Neural cell (in vitro differentiated cells): ENCODE measurements around the gene SLC25A25. TPM values are rescaled to one million over a fixed set of nuclear protein-coding genes. Genes with fewer than 3 reads are reported as not detected.
A peak's percentile ranks its signal among the peaks of the same experiment; 100 is the strongest.

ENCODE experiments used
- H2AFZ ChIP-seq: fragments of 200-600, 300-800 bp; sonication (generic), shearing (Covaris generic); 2 replicates; pipeline ENCODE4 v1.6.0; 2014; ENCODE audit warnings: low read depth, mild to moderate bottlenecking, antibody characterized with exemption, low read length, moderate library complexity
- H3F3A ChIP-seq: fragments of 200-600 bp; shearing (Covaris generic); 2 replicates; pipeline ENCODE4 v1.6.1; 2016; ENCODE audit warnings: mild to moderate bottlenecking, moderate library complexity, mixed read lengths, antibody characterized with exemption, low read length; ENCODE audit not compliant: insufficient read depth, poor library complexity, severe bottlenecking
- H3K27ac ChIP-seq: fragments of 200-600, 300-800 bp; sonication (generic), shearing (Covaris generic); 2 replicates; pipeline ENCODE4 v1.5.1; 2014; ENCODE audit warnings: mild to moderate bottlenecking, low read length, moderate library complexity
- H3K27me3 ChIP-seq: fragments of 300-800, 200-600 bp; sonication (generic), shearing (Covaris generic); 2 replicates; pipeline ENCODE4 v1.6.0; 2014; ENCODE audit warnings: mild to moderate bottlenecking, low read depth, low read length, moderate library complexity; ENCODE audit not compliant: insufficient read depth
- H3K36me3 ChIP-seq: fragments of 300-800, 200-600 bp; sonication (generic), shearing (Covaris generic); 2 replicates; pipeline ENCODE4 v1.5.1; 2014; ENCODE audit warnings: mild to moderate bottlenecking, antibody characterized with exemption, low read length, moderate library complexity; ENCODE audit not compliant: insufficient read depth
- H3K4me2 ChIP-seq: fragments of 300-800, 200-600 bp; sonication (generic), shearing (Covaris generic); 2 replicates; pipeline ENCODE4 v1.6.0; 2014; ENCODE audit warnings: mild to moderate bottlenecking, low read length
- H3K4me3 ChIP-seq: fragments of 300-800, 200-600 bp; sonication (generic), shearing (Covaris generic); 2 replicates; pipeline ENCODE4 v1.5.1; 2014; ENCODE audit warnings: mild to moderate bottlenecking, low read length, moderate library complexity
- H3K79me2 ChIP-seq: fragments of 200-600 bp; shearing (Covaris generic); replicated peaks from 2 replicates; pipeline ENCODE4 v1.6.0; 2014; ENCODE audit warnings: mild to moderate bottlenecking, low read length, moderate library complexity; ENCODE audit not compliant: insufficient read depth
- H3K9ac ChIP-seq: fragments of 300-800, 200-600 bp; sonication (generic), shearing (Covaris generic); 2 replicates; pipeline ENCODE4 v1.6.1; 2016; ENCODE audit warnings: mild to moderate bottlenecking, low read length, mixed read lengths
- H3K9me2 ChIP-seq: fragments of 200-600 bp; shearing (Covaris generic); 2 replicates; pipeline ENCODE4 v1.6.1; 2016; ENCODE audit warnings: mild to moderate bottlenecking, low read length, mixed read lengths; ENCODE audit not compliant: insufficient read depth
- H3K9me3 ChIP-seq: fragments of 200-600, 300-800 bp; sonication (generic), shearing (Covaris generic); 2 replicates; pipeline ENCODE4 v1.6.1; 2016; ENCODE audit warnings: mild to moderate bottlenecking, mixed run types, low read length, moderate library complexity, mixed read lengths
- H4K20me1 ChIP-seq: fragments of 200-600 bp; shearing (Covaris generic); 2 replicates; pipeline ENCODE4 v1.6.1; 2016; ENCODE audit warnings: mild to moderate bottlenecking, mixed run types; ENCODE audit not compliant: insufficient read depth
- EP300 ChIP-seq: fragments of 450-650 bp; conservative IDR thresholded peaks from 2 replicates; pipeline ENCODE4 v1.6.1; 2014; ENCODE audit warnings: antibody characterized with exemption, mild to moderate bottlenecking, moderate library complexity; ENCODE audit not compliant: poor library complexity, severe bottlenecking
- EZH2 ChIP-seq: fragments of 200-600, 300-800 bp; shearing (Covaris generic), sonication (generic); IDR thresholded peaks from 2 replicates; pipeline ENCODE4 v1.6.1; 2014; ENCODE audit warnings: antibody characterized with exemption, low read length, borderline replicate concordance, mild to moderate bottlenecking; ENCODE audit not compliant: insufficient read depth, poor library complexity, severe bottlenecking
- MXI1 ChIP-seq: fragments of 450-650 bp; conservative IDR thresholded peaks from 2 replicates; pipeline ENCODE4 v1.6.1; 2014; ENCODE audit warnings: antibody characterized with exemption, mild to moderate bottlenecking; ENCODE audit not compliant: poor library complexity, severe bottlenecking
- POLR2AphosphoS5 ChIP-seq: IDR thresholded peaks from 2 replicates; pipeline ENCODE4 v1.6.1; 2012
- RAD21 ChIP-seq: fragments of 450-650 bp; conservative IDR thresholded peaks from 2 replicates; pipeline ENCODE4 v1.6.1; 2014; ENCODE audit warnings: antibody characterized with exemption, mild to moderate bottlenecking, moderate library complexity
- SMC3 ChIP-seq: fragments of 450-650 bp; conservative IDR thresholded peaks from 2 replicates; pipeline ENCODE4 v1.6.1; 2014; ENCODE audit warnings: antibody characterized with exemption, mild to moderate bottlenecking, moderate library complexity; ENCODE audit not compliant: poor library complexity
- TAF1 ChIP-seq: IDR thresholded peaks from 2 replicates; pipeline ENCODE4 v1.6.1; 2012; ENCODE audit warnings: low read depth
- polyA plus RNA-seq: library from polyadenylated mRNA; depleted of rRNA; stranded (reverse); fragments of >200 nt; gene quantifications from 2 replicates; pipeline ENCODE4 v1.2.3, GENCODE V29; 2014
- TF ChIP-seq, protein P1 (sequence below): IDR thresholded peaks from 2 replicates; pipeline ENCODE4 v1.6.1; 2012; ENCODE audit warnings: borderline replicate concordance
- TF ChIP-seq, protein P2 (sequence below): fragments of 450-650 bp; IDR thresholded peaks from 2 replicates; pipeline ENCODE4 v1.5.1; 2014; ENCODE audit warnings: antibody characterized with exemption, mild to moderate bottlenecking, moderate library complexity; ENCODE audit not compliant: poor library complexity, severe bottlenecking

Gene SLC25A25
- polyA plus RNA-seq, 1 donor from 2014 or later = 43.7 TPM

GRCh38 chr9:128099231-128099931, 31.3 kb downstream of the SLC25A25 start:
- TF ChIP-seq SMC3 = no peak
- TF ChIP-seq MXI1 = no peak
- TF ChIP-seq, protein P1, sequence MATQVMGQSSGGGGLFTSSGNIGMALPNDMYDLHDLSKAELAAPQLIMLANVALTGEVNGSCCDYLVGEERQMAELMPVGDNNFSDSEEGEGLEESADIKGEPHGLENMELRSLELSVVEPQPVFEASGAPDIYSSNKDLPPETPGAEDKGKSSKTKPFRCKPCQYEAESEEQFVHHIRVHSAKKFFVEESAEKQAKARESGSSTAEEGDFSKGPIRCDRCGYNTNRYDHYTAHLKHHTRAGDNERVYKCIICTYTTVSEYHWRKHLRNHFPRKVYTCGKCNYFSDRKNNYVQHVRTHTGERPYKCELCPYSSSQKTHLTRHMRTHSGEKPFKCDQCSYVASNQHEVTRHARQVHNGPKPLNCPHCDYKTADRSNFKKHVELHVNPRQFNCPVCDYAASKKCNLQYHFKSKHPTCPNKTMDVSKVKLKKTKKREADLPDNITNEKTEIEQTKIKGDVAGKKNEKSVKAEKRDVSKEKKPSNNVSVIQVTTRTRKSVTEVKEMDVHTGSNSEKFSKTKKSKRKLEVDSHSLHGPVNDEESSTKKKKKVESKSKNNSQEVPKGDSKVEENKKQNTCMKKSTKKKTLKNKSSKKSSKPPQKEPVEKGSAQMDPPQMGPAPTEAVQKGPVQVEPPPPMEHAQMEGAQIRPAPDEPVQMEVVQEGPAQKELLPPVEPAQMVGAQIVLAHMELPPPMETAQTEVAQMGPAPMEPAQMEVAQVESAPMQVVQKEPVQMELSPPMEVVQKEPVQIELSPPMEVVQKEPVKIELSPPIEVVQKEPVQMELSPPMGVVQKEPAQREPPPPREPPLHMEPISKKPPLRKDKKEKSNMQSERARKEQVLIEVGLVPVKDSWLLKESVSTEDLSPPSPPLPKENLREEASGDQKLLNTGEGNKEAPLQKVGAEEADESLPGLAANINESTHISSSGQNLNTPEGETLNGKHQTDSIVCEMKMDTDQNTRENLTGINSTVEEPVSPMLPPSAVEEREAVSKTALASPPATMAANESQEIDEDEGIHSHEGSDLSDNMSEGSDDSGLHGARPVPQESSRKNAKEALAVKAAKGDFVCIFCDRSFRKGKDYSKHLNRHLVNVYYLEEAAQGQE = no peak
- TF ChIP-seq EZH2 = no peak
- no peak for TF ChIP-seq RAD21
- Histone ChIP-seq H3K9me3 (no peaks in the 10 kb centered on the region), H3K36me3 (no peaks in the 10 kb centered on the region), H2AFZ (no peak overlapping the region), H3K4me3 (peak overlapping the region; percentile 67), H3K27ac (peak overlapping the region; percentile 71), H3K27me3 (no peaks in the 10 kb centered on the region), H3K79me2 (peaks cover 6% of the 10 kb centered on the region), H3F3A (no peaks in the 10 kb centered on the region), H3K4me2 (peak overlapping the region; percentile 37), H3K9me2 (no peaks in the 10 kb centered on the region), H3K9ac (peak overlapping the region; percentile 69), H4K20me1 (no peaks in the 10 kb centered on the region)

DNA sequence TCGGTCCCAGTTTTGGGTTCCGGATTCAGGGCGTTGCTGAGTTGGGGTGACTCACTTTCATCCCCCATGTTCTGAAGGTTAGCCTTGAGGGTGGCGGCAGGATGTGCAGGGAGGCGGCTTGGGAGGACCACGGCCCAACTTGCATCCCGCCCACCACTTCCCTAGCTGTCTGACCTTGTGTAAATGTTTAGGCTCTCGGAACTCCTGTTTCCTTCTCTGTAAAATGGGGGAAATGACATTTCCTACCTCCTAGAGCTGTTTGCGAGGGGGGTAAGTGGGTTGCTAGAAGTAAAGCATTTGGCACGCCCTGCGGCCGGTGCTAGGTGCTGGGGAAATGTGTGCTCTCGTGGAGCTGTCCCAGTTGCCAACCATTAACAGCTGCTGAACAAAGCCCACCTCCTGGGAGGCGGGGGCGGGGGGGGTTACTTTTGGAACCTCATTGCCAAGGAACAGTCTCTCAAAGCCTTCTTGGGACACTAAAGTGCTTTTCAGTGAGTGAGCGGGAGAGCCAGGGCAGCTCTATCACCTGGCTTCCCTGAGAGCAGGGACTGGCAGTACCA, 32.0 kb downstream of the SLC25A25 start:
- H3K9me2 ChIP-seq = no peaks in the 10 kb centered on the region
- no peak for TF ChIP-seq EZH2
- TF ChIP-seq EP300 = no peak
- TF ChIP-seq MXI1 = no peak
- TF ChIP-seq, protein P2, sequence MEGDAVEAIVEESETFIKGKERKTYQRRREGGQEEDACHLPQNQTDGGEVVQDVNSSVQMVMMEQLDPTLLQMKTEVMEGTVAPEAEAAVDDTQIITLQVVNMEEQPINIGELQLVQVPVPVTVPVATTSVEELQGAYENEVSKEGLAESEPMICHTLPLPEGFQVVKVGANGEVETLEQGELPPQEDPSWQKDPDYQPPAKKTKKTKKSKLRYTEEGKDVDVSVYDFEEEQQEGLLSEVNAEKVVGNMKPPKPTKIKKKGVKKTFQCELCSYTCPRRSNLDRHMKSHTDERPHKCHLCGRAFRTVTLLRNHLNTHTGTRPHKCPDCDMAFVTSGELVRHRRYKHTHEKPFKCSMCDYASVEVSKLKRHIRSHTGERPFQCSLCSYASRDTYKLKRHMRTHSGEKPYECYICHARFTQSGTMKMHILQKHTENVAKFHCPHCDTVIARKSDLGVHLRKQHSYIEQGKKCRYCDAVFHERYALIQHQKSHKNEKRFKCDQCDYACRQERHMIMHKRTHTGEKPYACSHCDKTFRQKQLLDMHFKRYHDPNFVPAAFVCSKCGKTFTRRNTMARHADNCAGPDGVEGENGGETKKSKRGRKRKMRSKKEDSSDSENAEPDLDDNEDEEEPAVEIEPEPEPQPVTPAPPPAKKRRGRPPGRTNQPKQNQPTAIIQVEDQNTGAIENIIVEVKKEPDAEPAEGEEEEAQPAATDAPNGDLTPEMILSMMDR = no peak
- no peak for TF ChIP-seq POLR2AphosphoS5
- TF ChIP-seq RAD21 = no peak
- TF ChIP-seq TAF1 = no peak
- TF ChIP-seq, protein P1 = no peak
- TF ChIP-seq SMC3 = no peak
- no peaks in the 10 kb centered on the region for H4K20me1 ChIP-seq
- no peak overlapping the region for H2AFZ ChIP-seq
- peaks cover 6% of the 10 kb centered on the region for H3K79me2 ChIP-seq
- no peaks in the 10 kb centered on the region for H3F3A ChIP-seq
- H3K27me3 ChIP-seq = no peaks in the 10 kb centered on the region
- no peaks in the 10 kb centered on the region for H3K9me3 ChIP-seq
- H3K36me3 ChIP-seq = no peaks in the 10 kb centered on the region
- no peak overlapping the region for H3K27ac ChIP-seq
- peak overlapping the region; percentile 67 for H3K4me3 ChIP-seq
- peak overlapping the region; percentile 37 for H3K4me2 ChIP-seq
- peak overlapping the region; percentile 69 for H3K9ac ChIP-seq
